Keratinocyte (primary cell): ENCODE results near the gene EEA1. TPM values are rescaled to one million over a fixed set of nuclear protein-coding genes. Genes with fewer than 3 reads are reported as not detected.

Experiments
- DNase-seq: peaks from one replicate; pipeline ENCODE4 v3.0.0-alpha.2; 2011; ENCODE audit warnings: low read depth, missing footprints, low spot score
- FAIRE-seq: peaks from 2 replicates; lab custom pipeline; 2011; peaks lifted over from hg19 to GRCh38; lab: Jason Lieb, UNC
- H2AFZ ChIP-seq: 2 replicates; pipeline ENCODE4 v1.6.0; 2012; ENCODE audit warnings: low read length, control low read depth, inconsistent platforms; ENCODE audit not compliant: control insufficient read depth
- H3K27ac ChIP-seq: 2 replicates; pipeline ENCODE4 v1.5.1; 2011; ENCODE audit warnings: low read length; ENCODE audit not compliant: control insufficient read depth, insufficient read depth
- H3K27me3 ChIP-seq: 3 replicates; pipeline ENCODE4 v1.6.0; 2011; ENCODE audit warnings: low read length; ENCODE audit not compliant: control insufficient read depth, insufficient read depth; ENCODE audit errors: extremely low read depth
- H3K36me3 ChIP-seq, 2 experiments: 2 replicates in 1 of 2; 3 replicates in 1 of 2; pipeline ENCODE4 v1.5.1; 2011; ENCODE audit warnings: low read length in 2 of 2, mild to moderate bottlenecking in 1 of 2; ENCODE audit not compliant: control insufficient read depth in 2 of 2, insufficient read depth in 2 of 2; ENCODE audit errors: extremely low read depth in 1 of 2
- H3K4me1 ChIP-seq: 3 replicates; pipeline ENCODE4 v1.5.1; 2011; ENCODE audit warnings: low read length; ENCODE audit not compliant: control insufficient read depth, insufficient read depth; ENCODE audit errors: extremely low read depth
- H3K4me2 ChIP-seq: 3 replicates; pipeline ENCODE4 v1.6.0; 2011; ENCODE audit warnings: low read depth, low read length; ENCODE audit not compliant: control insufficient read depth, insufficient read depth; ENCODE audit errors: extremely low read depth
- H3K4me3 ChIP-seq, 3 experiments: fragments of 200-600 bp in 1 of 3; sonication (generic) in 1 of 3; 2 replicates in 2 of 3; 3 replicates in 1 of 3; pipeline ENCODE4 v1.5.1; 2011 to 2016; ENCODE audit warnings: low read length in 3 of 3, mild to moderate bottlenecking in 3 of 3, control low read depth in 2 of 3, inconsistent platforms in 1 of 3, low read depth in 1 of 3, mixed read lengths in 1 of 3, mixed run types in 1 of 3, moderate library complexity in 1 of 3; ENCODE audit not compliant: control insufficient read depth in 2 of 3, insufficient read depth in 2 of 3; ENCODE audit errors: extremely low read depth in 1 of 3
- H3K79me2 ChIP-seq: 2 replicates; pipeline ENCODE4 v1.6.0; 2012; ENCODE audit warnings: low read length; ENCODE audit not compliant: control insufficient read depth, insufficient read depth
- H3K9ac ChIP-seq: 3 replicates; pipeline ENCODE4 v1.6.0; 2011; ENCODE audit warnings: low read length; ENCODE audit not compliant: control insufficient read depth, insufficient read depth; ENCODE audit errors: extremely low read depth
- H3K9me1 ChIP-seq: 3 replicates; pipeline ENCODE4 v1.6.0; 2011; ENCODE audit warnings: low read length; ENCODE audit not compliant: control insufficient read depth, insufficient read depth; ENCODE audit errors: extremely low read depth
- H3K9me3 ChIP-seq: 2 replicates; pipeline ENCODE4 v1.5.1; 2012; ENCODE audit warnings: low read depth, low read length; ENCODE audit not compliant: control insufficient read depth
- H4K20me1 ChIP-seq: 3 replicates; pipeline ENCODE4 v1.6.0; 2011; ENCODE audit warnings: low read length; ENCODE audit not compliant: control insufficient read depth, insufficient read depth; ENCODE audit errors: extremely low read depth
- CTCF ChIP-seq, 3 experiments: IDR thresholded peaks in 1 of 3; conservative IDR thresholded peaks in 1 of 3; optimal IDR thresholded peaks in 1 of 3; 2 replicates in 2 of 3; 3 replicates in 1 of 3; pipeline versions ENCODE3 to v1.5.1; 2011; ENCODE audit warnings: low read length in 3 of 3, mild to moderate bottlenecking in 3 of 3, moderate library complexity in 2 of 3, control low read depth in 1 of 3, inconsistent platforms in 1 of 3; ENCODE audit not compliant: insufficient read depth in 2 of 3; ENCODE audit errors: extremely low read depth in 1 of 3
- EZH2 ChIP-seq: IDR thresholded peaks from one replicate; pipeline ENCODE4 v1.6.1; 2012; ENCODE audit warnings: inconsistent platforms, mild to moderate bottlenecking, low read length, moderate library complexity
- dilution Hi-C: fragments of 300-500 bp; cut with MboI; formaldehyde crosslinking; loops from one replicate; pipeline ENCODE4 v1.7.0; 2020; ENCODE audit warnings: low sequenced_read_pairs; ENCODE audit not compliant: extremely low pct_ligation_motif_present
- polyA plus RNA-seq, 5 experiments: library from polyadenylated mRNA; depleted of rRNA in 3 of 5; stranded (reverse) in 3 of 5; stranded (forward) in 1 of 5; unstranded in 1 of 5; fragments of >200 nt; gene quantifications; 1 replicate in 1 of 5; 2 replicates in 3 of 5; 3 replicates in 1 of 5; pipeline versions ENCODE4 v1.2.1 to v1.2.3, GENCODE V29; 2011 to 2012; ENCODE audit warnings: missing spikeins in 2 of 5, low read depth in 1 of 5, low replicate concordance in 1 of 5

EEA1 gene
- polyA plus RNA-seq, 1 donor (not counting 4 experiments of a cell fraction or from before 2014, with no cell fraction given) = 14.3 TPM

GRCh38 chr12:92733181-92733580 lies 195.9 kb downstream of the EEA1 start:
- TF ChIP-seq EZH2 (no peak), CTCF (optimal IDR thresholded peaks at IDR 0.05 in 1 of 3, IDR thresholded peaks at IDR 0.05 in 1 of 3, conservative IDR thresholded peaks at IDR 0.05 in 1 of 3; ENCODE audit: extremely low read depth in 1 of 3, insufficient read depth in 2 of 3, low read length in 3 of 3) (no peak)
- Histone ChIP-seq H4K20me1 (no peaks in the 10 kb centered on the region), H3K4me2 (no peak overlapping the region), H3K9me1 (no peaks in the 10 kb centered on the region), H3K4me1 (peaks cover 3% of the 10 kb centered on the region), H3K9ac (no peak overlapping the region), H3K27ac (no peak overlapping the region), H2AFZ (no peak overlapping the region), H3K4me3 (no peak overlapping the region), H3K9me3 (no peaks in the 10 kb centered on the region), H3K36me3 (no peaks in the 10 kb centered on the region), H3K27me3 (peaks cover 5% of the 10 kb centered on the region), H3K79me2 (no peaks in the 10 kb centered on the region)
- DNase-seq (no peak), FAIRE-seq (no peak)
- dilution Hi-C loops = no loop called here

DNA sequence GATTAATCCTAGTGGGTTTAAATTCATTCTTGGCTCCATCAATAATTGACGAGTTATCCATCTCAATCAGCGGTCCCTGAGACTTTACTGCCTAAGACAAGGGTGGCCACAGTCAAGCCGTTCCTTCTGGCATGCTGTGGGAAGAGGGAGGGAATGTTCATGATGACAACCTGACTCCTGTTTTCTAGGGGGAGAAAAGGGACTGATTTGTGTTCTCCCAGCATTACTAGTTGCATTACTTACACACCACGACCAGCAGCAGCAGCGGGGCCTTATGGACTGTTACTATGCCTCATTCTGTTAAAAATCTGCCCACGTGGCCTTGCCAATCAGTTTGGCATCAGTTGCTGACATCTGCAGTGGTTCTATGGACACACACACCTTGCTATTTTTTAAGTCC lies 196.4 kb downstream of the EEA1 start:
- no peak overlapping the region for H3K4me2 ChIP-seq
- TF ChIP-seq EZH2 (no peak), CTCF (optimal IDR thresholded peaks at IDR 0.05 in 1 of 3, IDR thresholded peaks at IDR 0.05 in 1 of 3, conservative IDR thresholded peaks at IDR 0.05 in 1 of 3; ENCODE audit: extremely low read depth in 1 of 3, insufficient read depth in 2 of 3, low read length in 3 of 3) (no peak)
- no peak overlapping the region for H3K9ac ChIP-seq
- DNase-seq (no peak), FAIRE-seq (no peak)
- no peaks in the 10 kb centered on the region for H3K36me3 ChIP-seq
- no peaks in the 10 kb centered on the region for H4K20me1 ChIP-seq
- no peak overlapping the region for H2AFZ ChIP-seq
- H3K27ac ChIP-seq = no peak overlapping the region
- H3K4me3 ChIP-seq = no peak overlapping the region
- no peaks in the 10 kb centered on the region for H3K9me3 ChIP-seq
- H3K27me3 ChIP-seq = peaks cover 5% of the 10 kb centered on the region
- H3K4me1 ChIP-seq = peaks cover 3% of the 10 kb centered on the region
- no peaks in the 10 kb centered on the region for H3K79me2 ChIP-seq
- dilution Hi-C loops = no loop called here
- H3K9me1 ChIP-seq = no peaks in the 10 kb centered on the region
